Nucleus accumbens (tissue), 56 donors: ENCODE measurements around the gene RABAC1.

ENCODE experiments used
- DNase-seq, 56 donors: peaks; one replicate each; lab custom pipeline; 2025; lab: John Stamatoyannopoulos, UW

RABAC1 gene

DNA sequence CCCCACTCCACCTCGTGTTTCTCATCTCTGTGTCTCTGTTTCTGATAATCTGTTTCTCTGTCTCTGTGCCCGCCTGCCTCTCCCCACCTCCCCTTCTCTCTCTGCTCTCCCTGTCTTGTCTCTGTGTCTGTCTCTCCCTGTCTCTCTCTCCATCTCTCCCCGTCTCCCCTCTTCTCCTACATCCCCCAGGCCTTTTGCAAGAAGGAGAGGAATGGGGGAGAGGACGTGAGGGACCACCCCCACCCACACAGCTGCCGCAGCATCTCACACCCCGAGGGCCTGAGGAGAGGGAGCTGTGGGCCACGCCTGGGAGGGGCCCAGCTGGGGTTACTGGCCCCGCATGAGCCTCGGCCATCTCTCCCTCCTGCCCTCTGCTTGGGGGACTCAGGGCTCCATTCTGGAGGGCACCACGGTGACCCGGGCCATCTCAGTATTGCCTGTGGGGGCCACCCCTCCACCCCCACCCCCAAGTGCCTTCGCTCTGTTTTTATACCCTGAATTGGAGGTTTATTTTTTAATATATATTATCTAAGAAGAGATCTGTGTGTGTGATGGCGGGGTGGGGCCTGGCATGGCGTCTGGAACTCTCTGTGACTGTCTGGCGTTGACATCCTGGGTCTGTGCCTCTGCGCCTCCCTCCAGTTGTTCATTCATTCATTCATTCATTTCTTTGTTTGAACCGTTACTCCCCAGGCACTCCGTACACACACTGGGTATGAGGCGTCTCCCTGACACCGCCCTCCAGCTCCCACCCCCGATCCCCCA is 52.0 kb downstream of the RABAC1 start:
- DNase-seq: no peak
